ENCODE measurements around the gene DNAAF1. TPM values are rescaled to one million over a fixed set of nuclear protein-coding genes. Genes with fewer than 3 reads are reported as not detected.
"Not testable (repeated sequence)": the region's sequence is repeated elsewhere in the genome, so short reads cannot be mapped to it uniquely, and the experiment has no call there.

Gene DNAAF1
- total RNA-seq, 2 donors from 2014 or later = 0.20 TPM; not detected in 1

- Histone ChIP-seq H3K27ac (peak overlapping the region; percentile 94), H3K27me3 (no peaks in the 10 kb centered on the region), H3K9ac (ENCODE audit: low read depth in 2 of 2, low read length in 2 of 2) (peak overlapping the region; percentile 87 to 96), H3K9me3 (no peaks in the 10 kb centered on the region), H3K4me3 (peak overlapping the region; percentile 89), H3K4me1 (no peaks in the 10 kb centered on the region), H3K36me3 (no peaks in the 10 kb centered on the region)
- DNase-seq = no peak
- intact Hi-C loops (cut with DNase I) = no loop called here
- TF ChIP-seq, protein P1, sequence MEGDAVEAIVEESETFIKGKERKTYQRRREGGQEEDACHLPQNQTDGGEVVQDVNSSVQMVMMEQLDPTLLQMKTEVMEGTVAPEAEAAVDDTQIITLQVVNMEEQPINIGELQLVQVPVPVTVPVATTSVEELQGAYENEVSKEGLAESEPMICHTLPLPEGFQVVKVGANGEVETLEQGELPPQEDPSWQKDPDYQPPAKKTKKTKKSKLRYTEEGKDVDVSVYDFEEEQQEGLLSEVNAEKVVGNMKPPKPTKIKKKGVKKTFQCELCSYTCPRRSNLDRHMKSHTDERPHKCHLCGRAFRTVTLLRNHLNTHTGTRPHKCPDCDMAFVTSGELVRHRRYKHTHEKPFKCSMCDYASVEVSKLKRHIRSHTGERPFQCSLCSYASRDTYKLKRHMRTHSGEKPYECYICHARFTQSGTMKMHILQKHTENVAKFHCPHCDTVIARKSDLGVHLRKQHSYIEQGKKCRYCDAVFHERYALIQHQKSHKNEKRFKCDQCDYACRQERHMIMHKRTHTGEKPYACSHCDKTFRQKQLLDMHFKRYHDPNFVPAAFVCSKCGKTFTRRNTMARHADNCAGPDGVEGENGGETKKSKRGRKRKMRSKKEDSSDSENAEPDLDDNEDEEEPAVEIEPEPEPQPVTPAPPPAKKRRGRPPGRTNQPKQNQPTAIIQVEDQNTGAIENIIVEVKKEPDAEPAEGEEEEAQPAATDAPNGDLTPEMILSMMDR (IDR thresholded peaks at IDR 0.05) = no peak
Observed at GRCh38 chr16:84117494-84117843, 27.6 kb upstream of the DNAAF1 start.

DNA sequence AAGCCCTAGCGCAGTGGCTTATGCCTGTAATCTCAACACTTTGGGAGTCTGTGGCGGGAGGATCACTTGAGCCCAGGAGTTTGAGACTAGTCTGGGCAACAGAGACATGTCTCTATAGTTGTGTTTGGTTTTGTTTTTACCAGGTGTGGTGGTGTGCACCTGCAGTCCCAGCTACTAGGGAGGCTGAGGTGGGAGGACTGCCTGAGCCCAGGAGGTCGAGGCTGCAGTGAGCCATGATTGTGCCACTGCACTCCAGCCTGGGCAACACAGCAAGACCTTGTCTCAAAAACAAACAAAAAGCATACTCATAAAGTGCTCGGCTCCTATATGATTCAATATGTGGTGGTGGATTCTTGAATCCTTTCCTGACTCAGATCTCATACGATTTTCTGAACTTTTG is 26.8 kb upstream of the DNAAF1 start:
- not testable (repeated sequence) for DNase-seq

DNA sequence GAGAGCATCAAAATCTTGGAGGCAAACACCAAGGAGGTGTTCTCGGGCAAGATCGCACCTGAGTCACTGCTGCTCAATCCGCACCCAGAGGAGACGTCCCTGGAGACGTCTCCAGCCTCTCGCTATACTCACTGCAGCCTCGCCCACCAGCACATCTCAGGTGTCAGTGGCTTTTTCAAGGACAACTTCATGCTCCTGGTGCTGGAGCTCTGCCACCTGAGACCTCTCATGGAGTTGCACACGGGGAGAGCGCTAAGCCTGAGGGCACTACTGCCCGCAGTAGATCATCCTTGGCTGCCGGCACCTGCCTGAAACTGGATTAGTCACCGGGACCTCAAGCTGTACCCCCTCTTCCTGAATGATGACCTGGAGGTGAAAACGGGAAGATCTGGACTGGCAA is 25.7 kb upstream of the DNAAF1 start:
- H3K4me1 ChIP-seq = no peaks in the 10 kb centered on the region
- no peak overlapping the region for H3K27ac ChIP-seq
- TF ChIP-seq, protein P1 (IDR thresholded peaks at IDR 0.05) = no peak
- no peak overlapping the region for H3K9ac ChIP-seq (ENCODE audit: low read depth in 2 of 2, low read length in 2 of 2)
- H3K9me3 ChIP-seq = no peaks in the 10 kb centered on the region
- H3K4me3 ChIP-seq = no peak overlapping the region
- no peak for DNase-seq
- intact Hi-C loops (cut with DNase I) = no loop called here
- no peaks in the 10 kb centered on the region for H3K27me3 ChIP-seq
- no peaks in the 10 kb centered on the region for H3K36me3 ChIP-seq

More for the DNA sequence above, 26.8 kb upstream of the DNAAF1 start:
- H3K9ac ChIP-seq (ENCODE audit: low read depth in 2 of 2, low read length in 2 of 2); H3K9me3 ChIP-seq; H3K36me3 ChIP-seq; H3K27me3 ChIP-seq; H3K4me1 ChIP-seq; H3K27ac ChIP-seq; intact Hi-C loops (cut with DNase I); H3K4me3 ChIP-seq: not testable (repeated sequence)

DNA sequence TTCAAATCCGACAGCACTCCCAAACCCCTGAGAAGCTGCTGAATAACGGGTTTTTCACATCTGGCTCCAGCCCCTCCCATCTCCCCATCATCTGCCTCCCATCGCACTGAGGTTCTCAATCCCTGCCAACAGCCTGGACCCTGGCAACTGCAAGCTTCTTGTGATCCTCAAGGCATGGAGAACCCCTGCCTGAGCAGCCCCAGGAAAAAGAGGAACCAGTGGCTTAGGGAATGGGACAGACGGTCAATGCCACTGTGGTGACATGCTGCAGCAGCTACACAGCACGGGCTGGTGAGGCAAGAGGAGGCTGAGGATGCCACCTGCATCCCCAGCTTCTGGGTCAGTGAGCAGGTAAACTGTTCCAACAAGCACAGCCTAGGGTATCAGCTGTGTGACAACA is 25.1 kb upstream of the DNAAF1 start:
- H3K36me3 ChIP-seq = no peaks in the 10 kb centered on the region
- no peak for DNase-seq
- H3K9me3 ChIP-seq = no peaks in the 10 kb centered on the region
- no peaks in the 10 kb centered on the region for H3K4me1 ChIP-seq
- H3K9ac ChIP-seq (ENCODE audit: low read depth in 2 of 2, low read length in 2 of 2) = no peak overlapping the region
- H3K27ac ChIP-seq = no peak overlapping the region
- H3K27me3 ChIP-seq = no peaks in the 10 kb centered on the region
- TF ChIP-seq, protein P1 (IDR thresholded peaks at IDR 0.05) = no peak
- no peak overlapping the region for H3K4me3 ChIP-seq
- intact Hi-C loops (cut with DNase I) = no loop called here

GRCh38 chr16:84121007-84121406 is 24.1 kb upstream of the DNAAF1 start:
- DNase-seq = no peak
- intact Hi-C loops (cut with DNase I) = no loop called here
- Histone ChIP-seq H3K27ac (no peak overlapping the region), H3K4me3 (no peak overlapping the region), H3K27me3 (no peaks in the 10 kb centered on the region), H3K9me3 (no peaks in the 10 kb centered on the region), H3K36me3 (no peaks in the 10 kb centered on the region), H3K9ac (ENCODE audit: low read depth in 2 of 2, low read length in 2 of 2) (no peak overlapping the region), H3K4me1 (no peaks in the 10 kb centered on the region)
- TF ChIP-seq, protein P1 (IDR thresholded peaks at IDR 0.05) = no peak

GRCh38 chr16:84124257-84125073 is 20.6 kb upstream of the DNAAF1 start:
- TF ChIP-seq, protein P1 (IDR thresholded peaks at IDR 0.05) = no peak
- Histone ChIP-seq H3K27ac (no peak overlapping the region), H3K4me1 (no peaks in the 10 kb centered on the region), H3K9ac (ENCODE audit: low read depth in 2 of 2, low read length in 2 of 2) (no peak overlapping the region), H3K9me3 (no peaks in the 10 kb centered on the region), H3K36me3 (no peaks in the 10 kb centered on the region), H3K4me3 (no peak overlapping the region), H3K27me3 (no peaks in the 10 kb centered on the region)
- intact Hi-C loops (cut with DNase I) = no loop called here
- no peak for DNase-seq

Measured in colonic mucosa (tissue), 4 donors.